Measurements from ENCODE around the gene PCDHA13.
A peak's percentile ranks its signal among the peaks of the same experiment; 100 is the strongest.
"Not testable (repeated sequence)": the region's sequence is repeated elsewhere in the genome, so short reads cannot be mapped to it uniquely, and the experiment has no call there.

The PCDHA13 gene

GRCh38 chr5:140870221-140871201 lies 11.4 kb upstream of the PCDHA13 start:
- no peak for DNase-seq

GRCh38 chr5:140875085-140876065 lies 6.5 kb upstream of the PCDHA13 start, which contains the start of gene PCDHA12:
Gene PCDHA12, plus strand, starts transcription at chr5:140875308. Its CDS starts 165 bp downstream, at chr5:140875473.
- DNase-seq, result no peak

- not testable (repeated sequence) for DNase-seq
Measured at GRCh38 chr5:140876541-140877261, 5.2 kb upstream of the PCDHA13 start.

- DNase-seq, result no peak
Measured at GRCh38 chr5:140877262-140877581, 4.7 kb upstream of the PCDHA13 start.

GRCh38 chr5:140882591-140882899 lies 621 bp downstream of the PCDHA13 start:
- DNase-seq, result no peak

- DNase-seq, result no peak
Measured at GRCh38 chr5:140883373-140883772, 1.4 kb downstream of the PCDHA13 start.

- no peak for DNase-seq
Measured at GRCh38 chr5:140883927-140884697, 2.2 kb downstream of the PCDHA13 start.

GRCh38 chr5:140916325-140916724 lies 34.4 kb downstream of the PCDHA13 start:
- DNase-seq, result no peak

GRCh38 chr5:140923601-140924000 lies 41.7 kb downstream of the PCDHA13 start:
- no peak for DNase-seq

GRCh38 chr5:140925806-140926442 lies 44.0 kb downstream of the PCDHA13 start, which contains the start of gene PCDHAC1:
Gene PCDHAC1, plus strand, starts transcription at chr5:140926299. Its CDS starts 594 bp downstream, at chr5:140926893.
- no peak for DNase-seq

- DNase-seq, result peak; percentile 66
Measured at GRCh38 chr5:140926443-140927227, 44.7 kb downstream of the PCDHA13 start.

GRCh38 chr5:140927228-140927573 lies 45.3 kb downstream of the PCDHA13 start:
- DNase-seq, result no peak

All from activated effector memory CD4-positive, alpha-beta T cell treated with anti-CD3 and anti-CD28 coated beads, Interleukin-2, amount 50 U/mL, for 16 hours (primary cell).